Neural cell (in vitro differentiated cells): Measurements from ENCODE around the gene ALOX5. TPM values are rescaled to one million over a fixed set of nuclear protein-coding genes. Genes with fewer than 3 reads are reported as not detected.
"Not testable (repeated sequence)": the region's sequence is repeated elsewhere in the genome, so short reads cannot be mapped to it uniquely, and the experiment has no call there.

Experiments
- H2AFZ ChIP-seq: fragments of 200-600, 300-800 bp; sonication (generic), shearing (Covaris generic); 2 replicates; pipeline ENCODE4 v1.6.0; 2014; ENCODE audit warnings: low read depth, mild to moderate bottlenecking, antibody characterized with exemption, low read length, moderate library complexity
- H3F3A ChIP-seq: fragments of 200-600 bp; shearing (Covaris generic); 2 replicates; pipeline ENCODE4 v1.6.1; 2016; ENCODE audit warnings: mild to moderate bottlenecking, moderate library complexity, mixed read lengths, antibody characterized with exemption, low read length; ENCODE audit not compliant: insufficient read depth, poor library complexity, severe bottlenecking
- H3K27ac ChIP-seq: fragments of 200-600, 300-800 bp; sonication (generic), shearing (Covaris generic); 2 replicates; pipeline ENCODE4 v1.5.1; 2014; ENCODE audit warnings: mild to moderate bottlenecking, low read length, moderate library complexity
- H3K27me3 ChIP-seq: fragments of 300-800, 200-600 bp; sonication (generic), shearing (Covaris generic); 2 replicates; pipeline ENCODE4 v1.6.0; 2014; ENCODE audit warnings: mild to moderate bottlenecking, low read depth, low read length, moderate library complexity; ENCODE audit not compliant: insufficient read depth
- H3K36me3 ChIP-seq: fragments of 300-800, 200-600 bp; sonication (generic), shearing (Covaris generic); 2 replicates; pipeline ENCODE4 v1.5.1; 2014; ENCODE audit warnings: mild to moderate bottlenecking, antibody characterized with exemption, low read length, moderate library complexity; ENCODE audit not compliant: insufficient read depth
- H3K4me2 ChIP-seq: fragments of 300-800, 200-600 bp; sonication (generic), shearing (Covaris generic); 2 replicates; pipeline ENCODE4 v1.6.0; 2014; ENCODE audit warnings: mild to moderate bottlenecking, low read length
- H3K4me3 ChIP-seq: fragments of 300-800, 200-600 bp; sonication (generic), shearing (Covaris generic); 2 replicates; pipeline ENCODE4 v1.5.1; 2014; ENCODE audit warnings: mild to moderate bottlenecking, low read length, moderate library complexity
- H3K79me2 ChIP-seq: fragments of 200-600 bp; shearing (Covaris generic); replicated peaks from 2 replicates; pipeline ENCODE4 v1.6.0; 2014; ENCODE audit warnings: mild to moderate bottlenecking, low read length, moderate library complexity; ENCODE audit not compliant: insufficient read depth
- H3K9ac ChIP-seq: fragments of 300-800, 200-600 bp; sonication (generic), shearing (Covaris generic); 2 replicates; pipeline ENCODE4 v1.6.1; 2016; ENCODE audit warnings: mild to moderate bottlenecking, low read length, mixed read lengths
- H3K9me2 ChIP-seq: fragments of 200-600 bp; shearing (Covaris generic); 2 replicates; pipeline ENCODE4 v1.6.1; 2016; ENCODE audit warnings: mild to moderate bottlenecking, low read length, mixed read lengths; ENCODE audit not compliant: insufficient read depth
- H3K9me3 ChIP-seq: fragments of 200-600, 300-800 bp; sonication (generic), shearing (Covaris generic); 2 replicates; pipeline ENCODE4 v1.6.1; 2016; ENCODE audit warnings: mild to moderate bottlenecking, mixed run types, low read length, moderate library complexity, mixed read lengths
- H4K20me1 ChIP-seq: fragments of 200-600 bp; shearing (Covaris generic); 2 replicates; pipeline ENCODE4 v1.6.1; 2016; ENCODE audit warnings: mild to moderate bottlenecking, mixed run types; ENCODE audit not compliant: insufficient read depth
- EP300 ChIP-seq: fragments of 450-650 bp; conservative IDR thresholded peaks from 2 replicates; pipeline ENCODE4 v1.6.1; 2014; ENCODE audit warnings: antibody characterized with exemption, mild to moderate bottlenecking, moderate library complexity; ENCODE audit not compliant: poor library complexity, severe bottlenecking
- EZH2 ChIP-seq: fragments of 200-600, 300-800 bp; shearing (Covaris generic), sonication (generic); IDR thresholded peaks from 2 replicates; pipeline ENCODE4 v1.6.1; 2014; ENCODE audit warnings: antibody characterized with exemption, low read length, borderline replicate concordance, mild to moderate bottlenecking; ENCODE audit not compliant: insufficient read depth, poor library complexity, severe bottlenecking
- MXI1 ChIP-seq: fragments of 450-650 bp; conservative IDR thresholded peaks from 2 replicates; pipeline ENCODE4 v1.6.1; 2014; ENCODE audit warnings: antibody characterized with exemption, mild to moderate bottlenecking; ENCODE audit not compliant: poor library complexity, severe bottlenecking
- POLR2AphosphoS5 ChIP-seq: IDR thresholded peaks from 2 replicates; pipeline ENCODE4 v1.6.1; 2012
- RAD21 ChIP-seq: fragments of 450-650 bp; conservative IDR thresholded peaks from 2 replicates; pipeline ENCODE4 v1.6.1; 2014; ENCODE audit warnings: antibody characterized with exemption, mild to moderate bottlenecking, moderate library complexity
- SMC3 ChIP-seq: fragments of 450-650 bp; conservative IDR thresholded peaks from 2 replicates; pipeline ENCODE4 v1.6.1; 2014; ENCODE audit warnings: antibody characterized with exemption, mild to moderate bottlenecking, moderate library complexity; ENCODE audit not compliant: poor library complexity
- TAF1 ChIP-seq: IDR thresholded peaks from 2 replicates; pipeline ENCODE4 v1.6.1; 2012; ENCODE audit warnings: low read depth
- polyA minus RNA-seq: library from RNA; depleted of rRNA, polyadenylated mRNA; stranded (reverse); fragments of >200 nt; gene quantifications from 2 replicates; pipeline ENCODE4 v1.2.3, GENCODE V29; 2014
- polyA plus RNA-seq: library from polyadenylated mRNA; depleted of rRNA; stranded (reverse); fragments of >200 nt; gene quantifications from 2 replicates; pipeline ENCODE4 v1.2.3, GENCODE V29; 2014
- TF ChIP-seq, protein P1 (sequence below): fragments of 450-650 bp; IDR thresholded peaks from 2 replicates; pipeline ENCODE4 v1.5.1; 2014; ENCODE audit warnings: antibody characterized with exemption, mild to moderate bottlenecking, moderate library complexity; ENCODE audit not compliant: poor library complexity, severe bottlenecking
- TF ChIP-seq, protein P2 (sequence below): IDR thresholded peaks from 2 replicates; pipeline ENCODE4 v1.6.1; 2012; ENCODE audit warnings: borderline replicate concordance

The ALOX5 gene
- polyA plus RNA-seq = not detected in 2 replicates
- polyA minus RNA-seq = not detected in 2 replicates

DNA sequence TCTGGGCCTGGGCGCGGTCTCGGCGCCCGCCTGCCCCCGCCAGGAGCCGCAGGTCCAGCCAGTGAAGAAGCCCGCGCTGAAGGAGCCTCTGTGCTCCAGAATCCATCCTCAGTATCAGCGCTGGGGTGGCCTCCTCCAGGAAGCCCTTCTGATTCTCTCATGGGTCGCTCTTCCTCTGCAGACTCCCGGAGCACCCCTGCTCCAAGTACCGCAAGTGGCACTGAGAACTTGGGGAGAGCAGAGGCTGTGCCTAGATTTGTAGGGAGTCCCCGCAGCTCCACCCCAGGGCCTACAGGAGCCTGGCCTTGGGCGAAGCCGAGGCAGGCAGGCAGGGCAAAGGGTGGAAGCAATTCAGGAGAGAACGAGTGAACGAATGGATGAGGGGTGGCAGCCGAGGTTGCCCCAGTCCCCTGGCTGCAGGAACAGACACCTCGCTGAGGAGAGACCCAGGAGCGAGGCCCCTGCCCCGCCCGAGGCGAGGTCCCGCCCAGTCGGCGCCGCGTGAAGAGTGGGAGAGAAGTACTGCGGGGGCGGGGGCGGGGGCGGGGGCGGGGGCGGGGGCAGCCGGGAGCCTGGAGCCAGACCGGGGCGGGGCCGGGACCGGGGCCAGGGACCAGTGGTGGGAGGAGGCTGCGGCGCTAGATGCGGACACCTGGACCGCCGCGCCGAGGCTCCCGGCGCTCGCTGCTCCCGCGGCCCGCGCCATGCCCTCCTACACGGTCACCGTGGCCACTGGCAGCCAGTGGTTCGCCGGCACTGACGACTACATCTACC, at the start of gene ALOX5:
ALOX5 (plus strand) TSS at position 641 of the 774 bp plus-strand sequence; CDS start at position 705, 64 bp downstream.
- H3K9ac ChIP-seq = no peak within 1 kb of the TSS
- H3K9me3 ChIP-seq = no peaks in the 10 kb centered on the region
- no peaks in the 10 kb centered on the region for H3K9me2 ChIP-seq
- TF ChIP-seq TAF1 = no peak
- TF ChIP-seq MXI1 = no peak
- no peak for TF ChIP-seq SMC3
- no peaks in the 10 kb centered on the region for H3K36me3 ChIP-seq
- no peaks in the 10 kb centered on the region for H3F3A ChIP-seq
- no peaks in the 10 kb centered on the region for H4K20me1 ChIP-seq
- peak within 1 kb of the TSS; percentile 65 for H3K4me3 ChIP-seq
- peaks cover 51% of the 10 kb centered on the region for H3K27me3 ChIP-seq
- no peak within 1 kb of the TSS for H3K4me2 ChIP-seq
- H3K79me2 ChIP-seq = no peaks in the 10 kb centered on the region
- H2AFZ ChIP-seq = no peak within 1 kb of the TSS
- H3K27ac ChIP-seq = no peak within 1 kb of the TSS

DNA sequence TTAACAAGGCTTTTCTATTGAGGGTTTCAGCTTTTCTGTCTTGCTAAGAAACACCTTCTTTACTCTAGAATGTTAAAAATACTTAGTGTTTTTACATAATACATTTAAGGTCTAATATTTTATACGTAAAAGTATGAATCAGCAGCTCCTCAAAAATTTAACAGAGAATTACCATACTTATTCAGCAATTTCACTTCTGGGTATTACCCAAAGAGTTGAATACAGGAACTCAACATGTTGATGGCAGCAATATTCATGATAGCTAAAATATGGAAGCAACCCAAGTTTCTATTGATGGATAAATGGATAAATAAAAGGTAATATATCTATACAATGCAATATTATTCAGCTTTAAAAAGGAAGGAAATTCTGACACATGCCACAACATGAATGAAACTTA, 48.9 kb upstream of the ALOX5 start:
- H4K20me1 ChIP-seq = no peaks in the 10 kb centered on the region
- no peak overlapping the region for H3K4me3 ChIP-seq
- H3F3A ChIP-seq = no peaks in the 10 kb centered on the region
- H3K9me2 ChIP-seq = no peaks in the 10 kb centered on the region
- no peak for TF ChIP-seq SMC3
- TF ChIP-seq RAD21 = no peak
- TF ChIP-seq EZH2 = no peak
- TF ChIP-seq POLR2AphosphoS5 = no peak
- no peak for TF ChIP-seq MXI1
- no peak for TF ChIP-seq EP300
- TF ChIP-seq, protein P1, sequence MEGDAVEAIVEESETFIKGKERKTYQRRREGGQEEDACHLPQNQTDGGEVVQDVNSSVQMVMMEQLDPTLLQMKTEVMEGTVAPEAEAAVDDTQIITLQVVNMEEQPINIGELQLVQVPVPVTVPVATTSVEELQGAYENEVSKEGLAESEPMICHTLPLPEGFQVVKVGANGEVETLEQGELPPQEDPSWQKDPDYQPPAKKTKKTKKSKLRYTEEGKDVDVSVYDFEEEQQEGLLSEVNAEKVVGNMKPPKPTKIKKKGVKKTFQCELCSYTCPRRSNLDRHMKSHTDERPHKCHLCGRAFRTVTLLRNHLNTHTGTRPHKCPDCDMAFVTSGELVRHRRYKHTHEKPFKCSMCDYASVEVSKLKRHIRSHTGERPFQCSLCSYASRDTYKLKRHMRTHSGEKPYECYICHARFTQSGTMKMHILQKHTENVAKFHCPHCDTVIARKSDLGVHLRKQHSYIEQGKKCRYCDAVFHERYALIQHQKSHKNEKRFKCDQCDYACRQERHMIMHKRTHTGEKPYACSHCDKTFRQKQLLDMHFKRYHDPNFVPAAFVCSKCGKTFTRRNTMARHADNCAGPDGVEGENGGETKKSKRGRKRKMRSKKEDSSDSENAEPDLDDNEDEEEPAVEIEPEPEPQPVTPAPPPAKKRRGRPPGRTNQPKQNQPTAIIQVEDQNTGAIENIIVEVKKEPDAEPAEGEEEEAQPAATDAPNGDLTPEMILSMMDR = no peak
- no peak for TF ChIP-seq TAF1
- TF ChIP-seq, protein P2, sequence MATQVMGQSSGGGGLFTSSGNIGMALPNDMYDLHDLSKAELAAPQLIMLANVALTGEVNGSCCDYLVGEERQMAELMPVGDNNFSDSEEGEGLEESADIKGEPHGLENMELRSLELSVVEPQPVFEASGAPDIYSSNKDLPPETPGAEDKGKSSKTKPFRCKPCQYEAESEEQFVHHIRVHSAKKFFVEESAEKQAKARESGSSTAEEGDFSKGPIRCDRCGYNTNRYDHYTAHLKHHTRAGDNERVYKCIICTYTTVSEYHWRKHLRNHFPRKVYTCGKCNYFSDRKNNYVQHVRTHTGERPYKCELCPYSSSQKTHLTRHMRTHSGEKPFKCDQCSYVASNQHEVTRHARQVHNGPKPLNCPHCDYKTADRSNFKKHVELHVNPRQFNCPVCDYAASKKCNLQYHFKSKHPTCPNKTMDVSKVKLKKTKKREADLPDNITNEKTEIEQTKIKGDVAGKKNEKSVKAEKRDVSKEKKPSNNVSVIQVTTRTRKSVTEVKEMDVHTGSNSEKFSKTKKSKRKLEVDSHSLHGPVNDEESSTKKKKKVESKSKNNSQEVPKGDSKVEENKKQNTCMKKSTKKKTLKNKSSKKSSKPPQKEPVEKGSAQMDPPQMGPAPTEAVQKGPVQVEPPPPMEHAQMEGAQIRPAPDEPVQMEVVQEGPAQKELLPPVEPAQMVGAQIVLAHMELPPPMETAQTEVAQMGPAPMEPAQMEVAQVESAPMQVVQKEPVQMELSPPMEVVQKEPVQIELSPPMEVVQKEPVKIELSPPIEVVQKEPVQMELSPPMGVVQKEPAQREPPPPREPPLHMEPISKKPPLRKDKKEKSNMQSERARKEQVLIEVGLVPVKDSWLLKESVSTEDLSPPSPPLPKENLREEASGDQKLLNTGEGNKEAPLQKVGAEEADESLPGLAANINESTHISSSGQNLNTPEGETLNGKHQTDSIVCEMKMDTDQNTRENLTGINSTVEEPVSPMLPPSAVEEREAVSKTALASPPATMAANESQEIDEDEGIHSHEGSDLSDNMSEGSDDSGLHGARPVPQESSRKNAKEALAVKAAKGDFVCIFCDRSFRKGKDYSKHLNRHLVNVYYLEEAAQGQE = no peak
- no peak overlapping the region for H3K4me2 ChIP-seq
- no peak overlapping the region for H3K9ac ChIP-seq
- no peak overlapping the region for H2AFZ ChIP-seq
- H3K27ac ChIP-seq = no peak overlapping the region
- H3K79me2 ChIP-seq = no peaks in the 10 kb centered on the region
- H3K9me3 ChIP-seq = no peaks in the 10 kb centered on the region
- H3K36me3 ChIP-seq = no peaks in the 10 kb centered on the region
- H3K27me3 ChIP-seq = no peaks in the 10 kb centered on the region

DNA sequence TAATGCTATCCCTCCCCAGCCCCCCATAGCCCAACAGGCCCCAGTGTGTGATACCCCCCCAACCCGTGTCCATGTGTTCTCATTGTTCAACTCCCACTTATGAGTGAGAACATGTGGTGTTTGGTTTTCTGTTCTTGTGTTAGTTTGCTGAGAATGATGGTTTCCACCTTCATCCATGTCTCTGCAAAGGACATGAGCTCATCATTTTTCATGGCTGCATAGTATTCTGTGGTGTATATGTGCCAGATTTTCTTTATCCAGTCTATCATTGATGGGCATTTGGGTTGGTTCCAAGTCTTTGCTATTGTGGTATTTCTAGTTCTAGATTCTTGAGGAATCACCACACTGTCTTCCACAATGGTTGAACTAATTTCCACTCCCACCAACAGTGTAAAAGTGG, 47.2 kb upstream of the ALOX5 start:
- not testable (repeated sequence) for H3K36me3 ChIP-seq, H3K27me3 ChIP-seq, H3K79me2 ChIP-seq, H3K27ac ChIP-seq, H3F3A ChIP-seq, H2AFZ ChIP-seq, H3K9me3 ChIP-seq, H3K9me2 ChIP-seq, H3K9ac ChIP-seq, H3K4me2 ChIP-seq, H3K4me3 ChIP-seq, H4K20me1 ChIP-seq

DNA sequence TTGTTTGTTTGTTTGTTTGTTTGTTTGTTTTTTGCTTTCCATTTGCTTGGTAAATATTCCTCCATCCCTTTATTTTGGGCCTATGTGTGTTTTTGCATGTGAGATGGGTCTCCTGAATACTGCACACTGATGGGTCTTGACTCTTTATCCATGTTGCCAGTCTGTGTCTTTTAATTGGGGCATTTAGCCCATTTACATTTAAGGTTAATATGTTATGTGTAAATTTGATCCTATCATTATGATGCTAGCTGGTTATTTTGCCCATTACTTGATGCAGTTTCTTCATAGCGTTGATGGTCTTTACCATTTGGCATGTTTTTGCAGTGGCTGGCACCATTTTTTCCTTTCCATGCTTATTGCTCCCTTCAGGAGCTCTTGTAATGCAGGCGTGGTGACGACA, 42.2 kb upstream of the ALOX5 start:
- not testable (repeated sequence) for H3K27me3 ChIP-seq, H3K9me3 ChIP-seq, H3K9ac ChIP-seq, H3K79me2 ChIP-seq, H3K4me2 ChIP-seq, H3K4me3 ChIP-seq, H3K27ac ChIP-seq, H3K36me3 ChIP-seq, H4K20me1 ChIP-seq, H3F3A ChIP-seq, H2AFZ ChIP-seq, H3K9me2 ChIP-seq
